MCF 10A (cell line): ENCODE measurements around the gene ANO6. TPM values are rescaled to one million over a fixed set of nuclear protein-coding genes. Genes with fewer than 3 reads are reported as not detected.
"Not testable (repeated sequence)": the region's sequence is repeated elsewhere in the genome, so short reads cannot be mapped to it uniquely, and the experiment has no call there.

Experiments used
- BruUV-seq: library from RNA; stranded (reverse); fragments of 400-500 nt; replicated peaks from 2 replicates; lab custom pipeline; 2021; lab: Mats Ljungman, UMichigan
- CTCF ChIA-PET: fragments of 300-600 bp; sonication (Branson Sonifier 250); formaldehyde crosslinking; extraction: SDS; loops from one replicate; lab custom pipeline; 2021; ENCODE audit warnings: antibody characterized with exemption, inconsistent platforms; lab: Yijun Ruan, JAX
- POLR2A ChIA-PET: fragments of 300-600, 350-650 bp; sonication (Branson Sonifier 250); formaldehyde crosslinking; extraction: SDS; loops from one replicate; lab custom pipeline; 2020; ENCODE audit warnings: antibody characterized with exemption, inconsistent platforms; lab: Yijun Ruan, JAX
- DNase-seq: peaks from one replicate; pipeline ENCODE4 v3.0.0-alpha.2; 2018; ENCODE audit not compliant: unreplicated experiment
- H3K27ac Mint-ChIP-seq: one replicate; pipeline ENCODE4 v1.8.0; 2022; ENCODE audit warnings: mild to moderate bottlenecking, low read depth, mixed read lengths; ENCODE audit not compliant: unreplicated experiment
- H3K27me3 Mint-ChIP-seq: one replicate; pipeline ENCODE4 v1.8.0; 2022; ENCODE audit warnings: mixed read lengths; ENCODE audit not compliant: insufficient read depth, unreplicated experiment
- H3K36me3 Mint-ChIP-seq: one replicate; pipeline ENCODE4 v1.8.0; 2022; ENCODE audit warnings: mild to moderate bottlenecking, moderate library complexity, mixed read lengths; ENCODE audit not compliant: insufficient read depth, unreplicated experiment
- H3K4me1 Mint-ChIP-seq: one replicate; pipeline ENCODE4 v1.8.0; 2022; ENCODE audit warnings: mixed read lengths; ENCODE audit not compliant: insufficient read depth, unreplicated experiment
- H3K4me3 Mint-ChIP-seq: one replicate; pipeline ENCODE4 v1.8.0; 2022; ENCODE audit warnings: mild to moderate bottlenecking, moderate library complexity, mixed read lengths; ENCODE audit not compliant: unreplicated experiment
- H3K9me3 Mint-ChIP-seq: one replicate; pipeline ENCODE4 v1.8.0; 2022; ENCODE audit warnings: mixed read lengths; ENCODE audit not compliant: unreplicated experiment
- intact Hi-C: fragments of 100-400 bp; cut with micrococcal nuclease; formaldehyde crosslinking; loops from 2 replicates; pipeline ENCODE4 v1.14.1; 2022
- total RNA-seq: library from RNA; stranded (reverse); gene quantifications from 2 replicates; pipeline ENCODE4 v1.2.3, GENCODE V29; 2022
- TF ChIP-seq, protein P1 (sequence below): fragments of 200-600 bp; IDR thresholded peaks from one replicate; pipeline ENCODE4 v1.8.0; 2022; ENCODE audit warnings: antibody characterized with exemption, mild to moderate bottlenecking; ENCODE audit not compliant: unreplicated experiment

The ANO6 gene
- total RNA-seq, 1 experiment from 2014 or later = 25.4 TPM

DNA sequence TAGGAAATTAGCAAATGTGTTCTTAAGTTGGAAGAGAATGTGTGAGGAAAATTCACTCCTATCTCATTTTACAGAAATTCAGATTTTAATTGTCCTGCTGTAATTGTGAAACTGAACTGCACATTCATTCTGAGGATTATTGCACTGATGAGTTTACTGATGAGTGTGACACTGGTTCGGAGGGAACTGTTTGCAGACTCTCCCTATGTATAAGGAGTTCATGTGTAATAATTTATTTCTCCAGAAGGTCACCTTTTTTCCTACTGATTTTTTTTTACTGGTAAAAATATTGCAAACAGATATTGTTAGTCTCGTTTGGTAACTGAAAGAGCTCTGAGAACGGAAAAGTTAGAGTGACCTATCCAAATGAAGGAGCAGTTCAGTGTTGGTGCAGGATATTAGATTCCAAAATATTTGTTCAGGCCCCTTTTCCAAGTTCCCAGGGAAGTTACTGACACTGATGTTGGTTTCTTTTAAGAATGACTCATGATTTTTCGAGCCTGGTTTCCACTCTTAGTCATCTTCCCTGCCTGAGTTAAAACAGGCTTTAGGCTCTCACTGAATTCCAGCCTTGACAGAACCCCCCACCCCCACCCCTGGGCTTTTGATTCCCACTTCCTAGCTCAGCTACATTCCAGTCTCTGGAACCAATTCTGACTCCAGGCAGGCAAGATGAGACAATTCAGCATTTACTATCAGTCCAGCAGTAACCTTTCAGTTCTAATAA is 18.4 kb downstream of the ANO6 start:
- ChIA-PET CTCF (interaction anchor here (0.6 to 4.7 kb wide), 6 partner anchors 14 to 1307 kb away, joined by 3 to 22 read pairs (median 4); partner anchors contain the start of gene ANO6), POLR2A (interaction anchor here (0.7 to 5.9 kb wide), 14 partner anchors 11 to 1428 kb away, joined by 3 to 192 read pairs (median 8); partner anchors contain the start of genes ANO6 and TWF1)
- intact Hi-C loops = loop anchor here (2.0 kb wide), 1 partner anchor 34 kb away; no protein-coding TSS in a partner anchor
- no TSS peak for BruUV-seq
- Mint-ChIP-seq H3K4me1 (peaks cover 36% of the 10 kb centered on the region), H3K4me3 (peak overlapping the region; percentile 5), H3K27ac (peak overlapping the region; percentile 77), H3K36me3 (no peaks in the 10 kb centered on the region), H3K27me3 (no peaks in the 10 kb centered on the region), H3K9me3 (no peaks in the 10 kb centered on the region)
- TF ChIP-seq, protein P1, sequence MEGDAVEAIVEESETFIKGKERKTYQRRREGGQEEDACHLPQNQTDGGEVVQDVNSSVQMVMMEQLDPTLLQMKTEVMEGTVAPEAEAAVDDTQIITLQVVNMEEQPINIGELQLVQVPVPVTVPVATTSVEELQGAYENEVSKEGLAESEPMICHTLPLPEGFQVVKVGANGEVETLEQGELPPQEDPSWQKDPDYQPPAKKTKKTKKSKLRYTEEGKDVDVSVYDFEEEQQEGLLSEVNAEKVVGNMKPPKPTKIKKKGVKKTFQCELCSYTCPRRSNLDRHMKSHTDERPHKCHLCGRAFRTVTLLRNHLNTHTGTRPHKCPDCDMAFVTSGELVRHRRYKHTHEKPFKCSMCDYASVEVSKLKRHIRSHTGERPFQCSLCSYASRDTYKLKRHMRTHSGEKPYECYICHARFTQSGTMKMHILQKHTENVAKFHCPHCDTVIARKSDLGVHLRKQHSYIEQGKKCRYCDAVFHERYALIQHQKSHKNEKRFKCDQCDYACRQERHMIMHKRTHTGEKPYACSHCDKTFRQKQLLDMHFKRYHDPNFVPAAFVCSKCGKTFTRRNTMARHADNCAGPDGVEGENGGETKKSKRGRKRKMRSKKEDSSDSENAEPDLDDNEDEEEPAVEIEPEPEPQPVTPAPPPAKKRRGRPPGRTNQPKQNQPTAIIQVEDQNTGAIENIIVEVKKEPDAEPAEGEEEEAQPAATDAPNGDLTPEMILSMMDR = no peak
- peak; percentile 96 for DNase-seq

GRCh38 chr12:45235087-45236025 is 19.5 kb downstream of the ANO6 start:
- Mint-ChIP-seq H3K27me3 (no peaks in the 10 kb centered on the region), H3K4me3 (peak overlapping the region; percentile 46), H3K27ac (peak overlapping the region; percentile 77), H3K9me3 (no peaks in the 10 kb centered on the region), H3K36me3 (no peaks in the 10 kb centered on the region), H3K4me1 (peaks cover 36% of the 10 kb centered on the region)
- TF ChIP-seq, protein P1 = no peak
- intact Hi-C loops = loop anchor here (2.0 kb wide), 1 partner anchor 33 kb away; no protein-coding TSS in a partner anchor
- no TSS peak for BruUV-seq
- ChIA-PET CTCF (interaction anchor here (0.6 to 4.7 kb wide), 7 partner anchors 15 to 1123 kb away, joined by 3 to 22 read pairs (median 4); partner anchors contain the start of gene ANO6), POLR2A (interaction anchor here (0.6 to 5.9 kb wide), 17 partner anchors 10 to 1429 kb away, joined by 3 to 192 read pairs (median 4); partner anchors contain the start of genes ANO6 and TWF1)
- peak; percentile 86 for DNase-seq

DNA sequence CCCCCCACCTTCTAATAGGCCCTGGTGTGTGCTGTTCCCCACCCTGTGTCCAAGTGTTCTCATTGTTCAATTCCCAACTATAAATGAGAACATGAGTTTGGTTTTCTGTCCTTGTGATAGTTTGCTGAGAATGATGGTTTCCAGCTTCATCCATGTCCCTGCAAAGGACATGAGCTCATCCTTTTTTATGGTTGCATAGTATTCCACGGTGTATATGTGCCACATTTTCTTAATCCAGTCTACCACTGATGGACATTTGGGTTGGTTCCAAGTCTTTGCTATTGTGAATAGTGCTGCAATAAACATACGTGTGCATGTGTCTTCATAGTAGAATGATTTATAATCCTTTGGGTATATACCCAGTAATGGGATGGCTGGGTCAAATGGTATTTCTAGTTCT is 20.5 kb downstream of the ANO6 start:
- peaks cover 41% of the 10 kb centered on the region for H3K4me1 Mint-ChIP-seq
- H3K27me3 Mint-ChIP-seq, BruUV-seq, DNase-seq, H3K27ac Mint-ChIP-seq, H3K36me3 Mint-ChIP-seq, H3K4me3 Mint-ChIP-seq, H3K9me3 Mint-ChIP-seq, intact Hi-C loops: not testable (repeated sequence)
- ChIA-PET POLR2A (interaction anchor here (0.9 to 5.9 kb wide), 9 partner anchors 9 to 492 kb away, joined by 3 to 192 read pairs (median 6); partner anchors contain the start of gene ANO6), CTCF (interaction anchor here (1.5 to 4.7 kb wide), 4 partner anchors 16 to 21 kb away, joined by 3 to 22 read pairs (median 7); partner anchors contain the start of gene ANO6)

DNA sequence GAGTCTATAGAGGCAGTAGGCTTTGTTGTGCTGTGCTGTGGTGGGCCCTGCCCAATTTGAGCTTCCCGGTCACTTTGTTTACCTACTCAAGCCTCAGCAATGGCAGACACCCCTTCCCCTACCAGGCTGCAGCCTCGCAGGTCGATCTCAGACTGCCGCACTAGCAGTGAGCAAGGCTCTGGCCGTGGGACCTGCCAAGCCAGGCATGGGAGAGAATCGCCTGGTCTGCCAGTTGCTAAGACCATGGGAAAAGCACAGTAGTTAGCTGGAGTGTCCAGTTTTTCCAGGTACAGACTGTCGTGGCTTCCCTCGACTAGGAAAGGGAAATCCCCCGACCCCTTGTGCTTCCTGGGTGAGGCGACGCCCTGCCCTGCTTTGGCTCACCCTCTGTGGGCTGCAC is 26.3 kb downstream of the ANO6 start:
- Mint-ChIP-seq H3K36me3 (peaks cover 7% of the 10 kb centered on the region), H3K4me3 (no peak overlapping the region), H3K4me1 (peaks cover 16% of the 10 kb centered on the region), H3K27ac (no peak overlapping the region), H3K9me3 (no peaks in the 10 kb centered on the region), H3K27me3 (no peaks in the 10 kb centered on the region)
- DNase-seq = no peak
- TF ChIP-seq, protein P1 = no peak
- no TSS peak for BruUV-seq
- intact Hi-C loops = no loop called here
- POLR2A ChIA-PET = no interaction called here
- CTCF ChIA-PET = no interaction called here
